Measurements from ENCODE around the gene XCL1. TPM values are rescaled to one million over a fixed set of nuclear protein-coding genes. Genes with fewer than 3 reads are reported as not detected.

XCL1 gene
- not detected in 5 replicates for total RNA-seq (2022; extraction: Qiagen RNA extraction)

GRCh38 chr1:168576245-168576688 lies at the start of gene XCL1:
Gene XCL1 (plus strand): TSS chr1:168576605. CDS start chr1:168576638, 33 bp downstream.

GRCh38 chr1:168543840-168544498 lies 32.4 kb upstream of the XCL1 start, which contains the start of gene XCL2:
Gene XCL2 (minus strand): TSS chr1:168543997. CDS start chr1:168543964, 33 bp downstream.

Other genes starting within 250 kb of the XCL1 start
- gene XCL2, start 32.6 kb upstream of the XCL1 start, total RNA-seq (2022; extraction: Qiagen RNA extraction): not detected in 5 replicates
- not detected in 5 replicates for gene DPT, start 152.6 kb downstream of the XCL1 start, total RNA-seq (2022; extraction: Qiagen RNA extraction)